Suprapubic skin (tissue), 4 donors: ENCODE measurements around the gene ADCY5.

Source experiments
- POLR2A ChIP-seq, 2 donors: fragments of 450-650 bp; IDR thresholded peaks; one replicate each; pipeline ENCODE4 v1.6.1; 2017; ENCODE audit warnings: antibody characterized with exemption in 2 of 2, mild to moderate bottlenecking in 2 of 2, moderate library complexity in 2 of 2
- POLR2AphosphoS5 ChIP-seq, 3 donors: sonication (generic); formaldehyde crosslinking; IDR thresholded peaks; one replicate each; pipeline ENCODE4 v1.6.1; 2017; ENCODE audit warnings: antibody characterized with exemption in 3 of 3
- TF ChIP-seq, protein P1 (sequence below), 2 donors: fragments of 200-600 bp in 1 of 2; fragments of 450-650 bp in 1 of 2; sonication (generic) in 1 of 2; IDR thresholded peaks; one replicate each; pipeline ENCODE4 v1.5.1; 2016 to 2019; ENCODE audit warnings: antibody characterized with exemption in 2 of 2, mild to moderate bottlenecking in 1 of 2, moderate library complexity in 1 of 2

DNA sequence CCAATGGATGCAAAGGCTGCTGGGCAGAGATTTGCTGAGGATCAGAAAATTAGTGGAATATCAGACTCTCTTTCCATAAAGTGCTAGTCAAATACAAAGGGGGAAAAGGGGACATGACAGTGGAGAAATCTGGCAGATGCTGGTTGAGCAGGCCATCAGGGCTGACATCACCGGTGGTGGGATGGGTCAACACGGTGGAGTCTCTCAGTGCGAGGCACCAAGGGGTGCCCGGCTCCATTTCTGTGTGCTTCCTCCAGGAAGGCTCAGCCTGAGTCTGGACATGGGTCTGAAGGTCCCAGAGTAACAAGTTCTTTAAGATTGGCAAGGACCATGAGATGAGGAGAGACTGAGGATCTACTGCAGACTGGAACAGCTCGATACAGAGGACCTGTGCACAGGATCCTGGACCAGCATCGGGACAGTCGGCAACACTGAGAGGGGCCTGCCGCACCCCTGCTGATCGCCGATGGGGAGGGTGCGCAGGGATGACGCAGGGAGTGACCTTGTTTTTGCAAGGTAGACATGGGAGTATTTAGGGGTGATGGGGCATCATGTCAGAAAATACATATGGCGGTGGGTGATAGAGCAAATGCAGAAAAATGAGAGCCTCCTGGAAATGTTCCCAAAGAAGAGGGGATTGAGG, 154.5 kb downstream of the ADCY5 start:
- TF ChIP-seq POLR2A (IDR thresholded peaks at IDR 0.05) (no peak), POLR2AphosphoS5 (IDR thresholded peaks at IDR 0.05) (no peak)
- TF ChIP-seq, protein P1, sequence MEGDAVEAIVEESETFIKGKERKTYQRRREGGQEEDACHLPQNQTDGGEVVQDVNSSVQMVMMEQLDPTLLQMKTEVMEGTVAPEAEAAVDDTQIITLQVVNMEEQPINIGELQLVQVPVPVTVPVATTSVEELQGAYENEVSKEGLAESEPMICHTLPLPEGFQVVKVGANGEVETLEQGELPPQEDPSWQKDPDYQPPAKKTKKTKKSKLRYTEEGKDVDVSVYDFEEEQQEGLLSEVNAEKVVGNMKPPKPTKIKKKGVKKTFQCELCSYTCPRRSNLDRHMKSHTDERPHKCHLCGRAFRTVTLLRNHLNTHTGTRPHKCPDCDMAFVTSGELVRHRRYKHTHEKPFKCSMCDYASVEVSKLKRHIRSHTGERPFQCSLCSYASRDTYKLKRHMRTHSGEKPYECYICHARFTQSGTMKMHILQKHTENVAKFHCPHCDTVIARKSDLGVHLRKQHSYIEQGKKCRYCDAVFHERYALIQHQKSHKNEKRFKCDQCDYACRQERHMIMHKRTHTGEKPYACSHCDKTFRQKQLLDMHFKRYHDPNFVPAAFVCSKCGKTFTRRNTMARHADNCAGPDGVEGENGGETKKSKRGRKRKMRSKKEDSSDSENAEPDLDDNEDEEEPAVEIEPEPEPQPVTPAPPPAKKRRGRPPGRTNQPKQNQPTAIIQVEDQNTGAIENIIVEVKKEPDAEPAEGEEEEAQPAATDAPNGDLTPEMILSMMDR (IDR thresholded peaks at IDR 0.05) = no peak
